Activated CD4-positive, alpha-beta T cell treated with anti-CD3 and anti-CD28 coated beads, Interleukin-2, amount 50 U/mL, for 1 hour (primary cell): ENCODE data around the gene ZNRF3.
"Not testable (repeated sequence)": the region's sequence is repeated elsewhere in the genome, so short reads cannot be mapped to it uniquely, and the experiment has no call there.

ENCODE experiments used
- DNase-seq: peaks from one replicate; pipeline ENCODE4 v3.0.0-alpha.2; 2020

Gene ZNRF3

DNA sequence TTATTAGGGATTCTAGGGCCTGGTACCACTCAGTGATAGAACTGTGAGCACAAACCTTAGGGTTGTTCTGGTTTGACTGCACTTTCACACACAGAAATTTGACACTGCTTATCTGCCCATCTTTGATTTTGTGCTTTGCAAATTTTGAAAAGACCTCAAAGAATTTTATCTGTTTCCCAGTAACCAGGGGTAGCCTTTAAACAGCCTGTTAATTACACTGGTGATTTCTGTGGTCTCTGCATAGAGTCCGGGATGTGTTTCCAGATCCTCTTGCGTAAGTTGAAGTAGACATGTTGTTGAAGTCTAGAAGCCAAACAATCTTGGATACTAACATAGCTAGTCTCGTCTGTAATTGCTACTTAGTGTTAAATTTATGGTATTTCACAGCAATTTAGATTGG lies 103.0 kb downstream of the ZNRF3 start:
- DNase-seq = no peak

- DNase-seq = no peak
Measured at GRCh38 chr22:28988457-28988856, 105.1 kb downstream of the ZNRF3 start.

GRCh38 chr22:28989035-28989464 lies 105.7 kb downstream of the ZNRF3 start:
- DNase-seq = no peak

- no peak for DNase-seq
Measured at GRCh38 chr22:28989484-28989883, 106.1 kb downstream of the ZNRF3 start.

- no peak for DNase-seq
Measured at GRCh38 chr22:28989912-28990311, 106.5 kb downstream of the ZNRF3 start.

DNA sequence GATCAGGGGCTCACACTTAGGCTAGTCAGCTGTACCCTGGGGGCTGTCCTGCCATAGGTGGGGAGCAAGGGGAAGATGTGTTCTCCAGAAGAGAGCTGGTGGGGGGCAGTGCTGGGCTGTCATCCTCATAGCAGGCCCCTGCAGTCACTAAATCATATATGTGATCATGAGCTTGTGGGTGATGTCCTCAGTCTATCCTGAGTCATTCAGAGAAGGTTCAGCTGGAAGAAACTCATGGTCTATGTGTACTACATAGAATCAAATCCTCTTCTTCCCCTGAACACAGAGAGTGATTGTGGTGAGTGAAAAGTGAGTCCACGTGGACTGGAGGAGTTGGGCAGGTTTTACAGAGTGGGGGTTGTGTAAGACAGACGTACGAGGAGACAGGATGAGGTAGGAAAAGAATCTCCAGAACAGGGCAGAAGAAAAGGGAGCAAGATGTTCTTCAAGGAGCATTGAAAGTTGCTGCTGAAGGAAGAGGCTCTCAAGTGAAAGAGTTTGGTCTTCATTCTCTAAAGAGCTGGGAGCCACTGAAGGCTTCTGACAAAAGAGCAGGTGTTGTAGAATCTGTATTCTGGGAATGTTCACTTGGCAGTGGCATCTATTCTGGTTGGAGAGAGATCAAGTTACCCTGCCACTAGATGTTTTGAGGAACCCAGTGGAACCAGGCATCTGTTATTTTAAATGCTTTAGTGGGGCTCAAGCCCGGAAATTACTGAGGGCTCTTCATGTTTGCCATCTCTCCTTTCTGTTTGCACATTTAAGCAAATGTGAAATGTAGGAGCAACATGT lies 109.4 kb downstream of the ZNRF3 start:
- DNase-seq = no peak

DNA sequence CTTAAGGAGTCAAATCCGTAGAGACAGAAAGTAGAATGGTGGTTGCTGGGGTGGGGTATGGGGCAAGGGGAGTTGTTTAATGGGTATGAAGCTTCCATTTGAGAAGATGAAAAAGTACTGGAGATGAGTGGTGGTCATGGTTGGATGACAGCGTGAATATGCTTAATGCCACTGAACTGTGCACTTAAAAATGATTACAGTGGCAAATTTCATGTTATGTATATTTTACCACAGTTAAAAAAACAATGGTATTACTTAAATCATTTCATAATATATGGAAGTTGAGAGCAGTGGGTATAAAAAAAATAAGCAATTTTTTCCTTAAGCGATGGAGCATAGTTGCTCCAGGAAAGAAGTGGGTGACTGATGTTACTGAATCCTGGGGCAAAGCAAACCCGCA lies 111.2 kb downstream of the ZNRF3 start:
- DNase-seq = no peak

GRCh38 chr22:28995551-28995950 lies 112.2 kb downstream of the ZNRF3 start:
- DNase-seq = no peak

DNA sequence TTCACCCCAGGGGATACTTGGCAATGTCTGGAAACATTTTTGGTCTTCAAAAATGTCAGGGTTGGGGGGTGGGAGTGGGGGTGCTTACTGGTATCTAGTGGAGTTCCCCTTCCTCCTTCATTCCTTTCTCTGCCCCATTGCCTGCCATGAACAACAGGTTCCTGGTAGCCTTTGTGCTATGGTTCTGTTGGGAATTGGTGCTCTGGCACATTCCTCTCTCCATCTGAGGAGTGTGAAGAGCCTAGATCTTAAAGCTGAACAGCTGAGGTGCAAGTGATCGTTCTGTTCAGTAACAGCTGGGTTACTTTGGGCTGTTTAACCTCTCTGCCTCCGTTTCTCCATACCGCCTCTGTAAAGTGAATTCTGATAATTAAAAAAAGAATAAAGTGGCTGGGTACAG lies 114.0 kb downstream of the ZNRF3 start:
- DNase-seq = no peak

GRCh38 chr22:28998681-28999080 lies 115.3 kb downstream of the ZNRF3 start:
- DNase-seq = no peak

GRCh38 chr22:28999510-28999909 lies 116.1 kb downstream of the ZNRF3 start:
- DNase-seq = no peak

DNA sequence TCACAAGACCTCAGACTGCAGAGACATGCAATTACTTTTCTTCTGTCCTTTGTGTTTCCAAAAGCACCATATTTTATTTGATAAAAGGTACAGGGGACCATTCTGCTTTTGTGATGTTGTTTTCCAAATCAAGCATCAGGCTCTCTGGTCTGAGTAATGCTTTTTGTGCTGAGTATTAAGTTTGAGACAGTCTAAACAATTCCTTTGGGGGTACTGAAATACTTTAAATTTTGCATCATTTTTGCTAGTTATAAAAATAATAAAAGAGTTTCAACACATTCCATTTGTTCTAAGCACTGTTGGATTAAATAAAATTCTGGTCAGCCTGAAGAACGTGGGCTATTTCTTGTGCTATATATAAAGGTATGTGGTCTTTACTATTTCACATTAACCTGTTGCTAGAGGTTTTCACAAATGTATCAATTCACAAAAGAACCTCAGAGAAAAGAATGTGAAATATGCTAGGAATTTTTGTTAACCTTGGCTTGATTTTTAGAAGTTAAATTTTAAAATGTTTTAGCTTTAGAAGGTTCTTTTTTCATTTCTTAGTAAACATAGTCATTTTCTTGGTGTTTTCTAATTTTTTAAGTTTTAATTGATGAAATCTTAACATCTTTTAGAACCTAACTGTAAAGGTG lies 116.7 kb downstream of the ZNRF3 start:
- no peak for DNase-seq

GRCh38 chr22:29000641-29001040 lies 117.3 kb downstream of the ZNRF3 start:
- DNase-seq = no peak

- no peak for DNase-seq
Measured at GRCh38 chr22:29002603-29003002, 119.2 kb downstream of the ZNRF3 start.

DNA sequence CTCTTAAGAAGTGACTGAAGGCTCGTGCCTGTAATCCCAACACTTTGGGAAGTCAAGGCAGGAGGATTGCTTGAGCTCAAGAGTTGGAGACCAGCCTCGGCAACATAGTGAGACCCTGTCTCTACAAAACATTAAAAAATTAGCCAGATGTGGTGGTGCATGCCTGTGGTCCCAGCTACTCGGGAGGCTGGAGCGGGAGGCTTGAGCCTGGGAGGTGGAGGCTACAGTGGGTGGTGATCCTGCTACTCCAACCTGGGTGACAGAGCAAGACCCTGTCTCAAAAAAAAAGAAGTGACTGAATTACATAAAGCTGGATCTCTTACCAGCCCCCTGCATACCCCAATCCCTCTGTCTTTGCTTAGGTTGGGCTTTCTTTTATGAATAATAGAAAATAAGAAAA lies 120.2 kb downstream of the ZNRF3 start:
- no peak for DNase-seq

GRCh38 chr22:29003975-29004646 lies 120.7 kb downstream of the ZNRF3 start:
- no peak for DNase-seq

DNA sequence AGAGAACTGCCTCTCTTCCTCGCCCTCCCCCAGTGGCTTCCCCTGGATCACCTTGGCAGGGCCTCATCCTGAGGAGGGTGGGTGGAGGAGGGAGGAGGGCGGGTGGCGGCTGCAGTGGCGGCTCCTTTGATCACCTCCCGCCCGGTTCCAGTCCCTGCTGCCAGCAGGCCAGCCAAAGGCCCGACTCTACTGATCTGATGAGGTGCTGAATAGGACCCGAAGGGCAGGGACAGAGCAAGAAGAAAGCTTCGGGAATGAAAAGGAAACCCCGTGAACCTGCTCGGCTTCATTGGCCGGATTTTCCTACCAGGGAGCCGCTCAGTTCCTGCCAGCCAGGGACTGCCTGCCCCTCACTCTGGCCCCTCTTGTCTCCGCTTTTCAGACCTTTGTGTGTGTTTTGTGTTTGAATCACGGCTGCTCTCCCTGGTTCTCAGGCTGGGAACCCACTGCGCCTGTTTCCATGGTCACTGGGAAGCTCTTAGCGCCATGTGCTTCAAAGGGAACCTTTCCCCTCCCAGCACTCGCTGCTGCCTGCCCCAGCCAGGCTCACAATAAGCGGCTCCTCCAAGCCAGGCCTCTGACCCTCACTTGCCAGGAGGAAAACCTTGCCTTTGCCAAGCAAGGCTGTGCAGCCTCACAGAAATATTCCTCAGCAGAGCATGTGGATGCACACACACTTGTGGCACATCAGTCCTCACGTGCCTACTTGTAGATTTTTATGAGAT lies 121.4 kb downstream of the ZNRF3 start:
- no peak for DNase-seq

DNA sequence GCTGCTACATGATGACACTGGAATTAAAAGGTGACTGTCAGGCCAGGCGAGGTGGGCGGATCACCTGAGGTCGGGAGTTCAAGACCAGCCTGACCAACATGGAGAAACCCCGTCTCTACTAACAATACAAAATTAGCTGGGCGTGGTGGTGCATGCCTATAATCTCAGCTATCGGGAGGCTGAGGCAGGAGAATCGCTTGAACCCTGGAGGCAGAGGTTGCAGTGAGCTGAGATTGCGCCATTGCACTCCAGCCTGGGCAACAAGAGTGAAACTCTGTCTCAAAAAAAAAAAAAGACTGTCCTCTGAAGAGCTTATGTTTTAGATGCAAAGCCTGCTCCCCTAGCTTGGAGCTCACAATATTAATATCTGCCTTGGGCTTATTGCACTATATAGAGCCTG lies 122.4 kb downstream of the ZNRF3 start:
- DNase-seq = not testable (repeated sequence)

DNA sequence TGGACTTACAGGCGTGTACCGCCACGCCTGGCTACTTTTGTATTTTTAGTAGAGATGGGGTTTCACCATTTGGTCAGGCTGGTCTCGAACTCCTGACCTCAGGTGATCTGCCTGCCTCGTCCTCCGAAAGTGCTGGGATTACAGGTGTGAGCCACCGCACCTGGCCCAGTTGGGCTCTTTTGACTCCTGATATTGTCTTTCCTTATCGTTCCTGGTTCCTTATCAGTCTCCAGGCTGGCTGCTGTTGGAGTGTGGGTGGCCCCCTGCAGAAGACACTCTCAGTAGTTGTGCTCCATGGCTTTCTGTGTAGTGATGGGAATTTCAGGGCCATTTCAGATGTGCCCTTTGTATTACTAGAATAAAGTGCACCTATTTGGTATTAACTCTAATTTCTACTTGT lies 123.0 kb downstream of the ZNRF3 start:
- no peak for DNase-seq

- DNase-seq = no peak
Measured at GRCh38 chr22:29009148-29009547, 125.8 kb downstream of the ZNRF3 start.

- no peak for DNase-seq
Measured at GRCh38 chr22:29011240-29012100, 128.1 kb downstream of the ZNRF3 start.

GRCh38 chr22:29012101-29012433 lies 128.7 kb downstream of the ZNRF3 start:
- DNase-seq = no peak

GRCh38 chr22:29012952-29013351 lies 129.6 kb downstream of the ZNRF3 start:
- no peak for DNase-seq
